ENCODE measurements around the gene TM9SF2.
"Not testable (repeated sequence)": the region's sequence is repeated elsewhere in the genome, so short reads cannot be mapped to it uniquely, and the experiment has no call there.

Gene TM9SF2

DNA sequence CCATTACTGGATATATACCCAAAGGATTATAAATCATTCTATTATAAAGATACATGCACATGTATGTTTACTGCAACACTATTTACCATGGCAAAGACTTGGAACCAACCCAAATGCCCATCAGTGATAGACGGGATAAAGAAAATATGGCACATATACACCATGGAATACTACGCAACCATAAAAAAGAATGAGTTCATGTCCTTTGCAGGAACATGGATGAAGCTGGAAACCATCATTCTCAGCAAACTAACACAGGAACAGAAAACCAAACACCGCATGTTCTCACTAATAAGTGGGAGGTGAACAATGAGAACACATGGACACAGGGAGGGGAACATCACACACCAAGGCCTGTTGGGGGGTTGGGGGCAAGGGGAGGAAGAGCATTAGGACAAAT is 9.5 kb upstream of the TM9SF2 start:
- not testable (repeated sequence) for H3K9ac ChIP-seq (ENCODE audit: low read depth in 1 of 2, low read length in 2 of 2); H3K36me3 ChIP-seq (ENCODE audit: control insufficient read depth in 1 of 2, insufficient read depth in 2 of 2, low read length in 2 of 2); H3K4me1 ChIP-seq (ENCODE audit: control insufficient read depth in 1 of 2, insufficient read depth in 2 of 2, low read length in 2 of 2); H3K4me3 ChIP-seq (ENCODE audit: low read depth in 1 of 2, low read length in 2 of 2); H3K9me3 ChIP-seq (ENCODE audit: control insufficient read depth in 1 of 2, low read length in 2 of 2); H3K27me3 ChIP-seq (ENCODE audit: control insufficient read depth in 1 of 2, insufficient read depth in 2 of 2, low read length in 2 of 2); H3K27ac ChIP-seq (ENCODE audit: low read depth, low read length)

DNA sequence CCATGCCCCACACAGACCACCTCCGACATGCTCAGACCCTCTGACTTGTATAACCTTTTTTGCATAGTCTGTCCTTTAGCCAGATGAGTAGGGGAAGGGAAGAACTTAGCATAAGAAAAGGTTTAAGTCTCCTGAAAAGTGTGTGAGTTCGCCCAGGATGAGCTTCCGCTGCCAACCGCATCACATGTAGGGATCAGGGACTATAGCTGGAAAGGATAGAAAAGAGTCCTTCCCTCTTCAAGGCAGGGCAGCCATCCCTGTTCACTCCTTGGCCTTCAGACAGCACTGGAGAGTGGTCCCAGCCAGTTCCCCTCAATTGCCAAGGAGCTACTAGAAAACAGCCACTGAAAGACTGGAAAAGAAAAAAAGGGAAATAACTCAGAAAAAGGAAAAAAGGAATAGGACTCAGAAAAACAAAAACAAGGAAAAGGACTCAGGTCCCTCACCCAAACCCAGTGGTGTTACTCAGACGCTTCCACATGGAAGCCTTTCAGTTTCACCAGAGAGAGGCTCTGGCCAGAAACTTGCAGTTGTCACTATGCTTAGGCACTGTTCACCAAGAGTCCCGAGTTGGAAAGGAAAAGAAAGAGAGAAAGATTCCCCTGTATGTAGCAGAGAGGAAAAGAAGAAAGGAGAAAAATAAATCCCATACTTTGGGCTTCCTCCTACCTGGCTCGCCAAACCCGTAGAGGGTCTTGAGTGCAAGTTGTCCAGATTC is 5.6 kb upstream of the TM9SF2 start:
- Histone ChIP-seq H3K4me1 (ENCODE audit: control insufficient read depth in 1 of 2, insufficient read depth in 2 of 2, low read length in 2 of 2) (peaks cover 17 to 26% of the 10 kb centered on the region in 2 donors), H3K27ac (ENCODE audit: low read depth, low read length) (peak overlapping the region; percentile 76), H3K9ac (ENCODE audit: low read depth in 1 of 2, low read length in 2 of 2) (peak overlapping the region; percentile 50 to 67), H3K36me3 (ENCODE audit: control insufficient read depth in 1 of 2, insufficient read depth in 2 of 2, low read length in 2 of 2) (no peaks in the 10 kb centered on the region), H3K27me3 (ENCODE audit: control insufficient read depth in 1 of 2, insufficient read depth in 2 of 2, low read length in 2 of 2) (no peaks in the 10 kb centered on the region), H3K4me3 (ENCODE audit: low read depth in 1 of 2, low read length in 2 of 2) (peak overlapping the region; percentile 66 to 79), H3K9me3 (ENCODE audit: control insufficient read depth in 1 of 2, low read length in 2 of 2) (no peaks in the 10 kb centered on the region)

DNA sequence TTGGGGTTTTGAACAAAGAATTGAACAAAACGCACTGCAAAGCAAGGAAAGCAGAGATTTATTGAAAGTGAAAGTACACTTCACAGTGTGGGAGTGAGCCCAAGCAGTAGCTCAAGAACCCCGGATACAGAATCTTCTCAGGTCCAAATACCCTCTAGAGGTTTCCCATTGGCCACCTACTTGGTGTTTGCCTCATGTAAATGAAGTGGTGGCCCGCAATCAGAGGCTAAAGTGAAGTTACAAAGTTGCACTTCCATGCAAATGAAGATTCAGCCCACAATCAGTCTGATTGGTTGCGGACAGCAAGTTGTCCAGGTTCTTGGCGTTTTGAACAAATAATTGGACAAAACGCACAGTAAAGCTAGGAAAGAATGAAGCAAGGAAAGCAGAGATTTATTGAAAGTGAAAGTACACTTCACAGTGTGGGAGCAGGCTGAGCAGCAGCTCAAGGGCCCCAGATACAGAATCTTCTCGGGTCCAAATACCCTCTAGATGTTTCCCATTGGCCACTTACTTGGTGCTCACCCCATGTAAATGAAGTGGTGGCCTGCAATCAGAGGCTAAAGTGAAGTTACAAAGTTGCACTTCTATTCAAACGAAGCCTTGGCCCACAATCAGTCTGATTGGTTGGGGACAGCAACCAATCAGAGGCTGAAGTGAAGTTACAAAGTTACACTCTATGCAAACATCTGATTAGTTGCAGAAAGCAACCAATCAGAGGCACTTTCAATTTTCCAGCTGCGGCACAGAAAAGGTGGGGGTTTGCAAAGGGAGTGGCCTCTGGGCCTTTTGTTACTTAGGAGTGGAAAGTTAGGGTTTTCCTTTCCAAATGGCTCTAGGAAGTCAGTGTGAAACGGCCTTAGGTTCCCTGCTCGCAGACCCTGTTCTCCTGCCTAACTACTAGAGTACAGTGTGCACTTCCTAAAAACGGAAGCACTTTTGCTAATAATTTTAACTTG is 4.8 kb upstream of the TM9SF2 start:
- Histone ChIP-seq H3K4me1 (ENCODE audit: control insufficient read depth in 1 of 2, insufficient read depth in 2 of 2, low read length in 2 of 2) (peaks cover 20 to 28% of the 10 kb centered on the region in 2 donors), H3K9ac (ENCODE audit: low read depth in 1 of 2, low read length in 2 of 2) (peak overlapping the region; percentile 50 to 67), H3K36me3 (ENCODE audit: control insufficient read depth in 1 of 2, insufficient read depth in 2 of 2, low read length in 2 of 2) (no peaks in the 10 kb centered on the region), H3K27ac (ENCODE audit: low read depth, low read length) (peak overlapping the region; percentile 76), H3K4me3 (ENCODE audit: low read depth in 1 of 2, low read length in 2 of 2) (peak overlapping the region; percentile 66 to 79), H3K27me3 (ENCODE audit: control insufficient read depth in 1 of 2, insufficient read depth in 2 of 2, low read length in 2 of 2) (no peaks in the 10 kb centered on the region), H3K9me3 (ENCODE audit: control insufficient read depth in 1 of 2, low read length in 2 of 2) (no peaks in the 10 kb centered on the region)

DNA sequence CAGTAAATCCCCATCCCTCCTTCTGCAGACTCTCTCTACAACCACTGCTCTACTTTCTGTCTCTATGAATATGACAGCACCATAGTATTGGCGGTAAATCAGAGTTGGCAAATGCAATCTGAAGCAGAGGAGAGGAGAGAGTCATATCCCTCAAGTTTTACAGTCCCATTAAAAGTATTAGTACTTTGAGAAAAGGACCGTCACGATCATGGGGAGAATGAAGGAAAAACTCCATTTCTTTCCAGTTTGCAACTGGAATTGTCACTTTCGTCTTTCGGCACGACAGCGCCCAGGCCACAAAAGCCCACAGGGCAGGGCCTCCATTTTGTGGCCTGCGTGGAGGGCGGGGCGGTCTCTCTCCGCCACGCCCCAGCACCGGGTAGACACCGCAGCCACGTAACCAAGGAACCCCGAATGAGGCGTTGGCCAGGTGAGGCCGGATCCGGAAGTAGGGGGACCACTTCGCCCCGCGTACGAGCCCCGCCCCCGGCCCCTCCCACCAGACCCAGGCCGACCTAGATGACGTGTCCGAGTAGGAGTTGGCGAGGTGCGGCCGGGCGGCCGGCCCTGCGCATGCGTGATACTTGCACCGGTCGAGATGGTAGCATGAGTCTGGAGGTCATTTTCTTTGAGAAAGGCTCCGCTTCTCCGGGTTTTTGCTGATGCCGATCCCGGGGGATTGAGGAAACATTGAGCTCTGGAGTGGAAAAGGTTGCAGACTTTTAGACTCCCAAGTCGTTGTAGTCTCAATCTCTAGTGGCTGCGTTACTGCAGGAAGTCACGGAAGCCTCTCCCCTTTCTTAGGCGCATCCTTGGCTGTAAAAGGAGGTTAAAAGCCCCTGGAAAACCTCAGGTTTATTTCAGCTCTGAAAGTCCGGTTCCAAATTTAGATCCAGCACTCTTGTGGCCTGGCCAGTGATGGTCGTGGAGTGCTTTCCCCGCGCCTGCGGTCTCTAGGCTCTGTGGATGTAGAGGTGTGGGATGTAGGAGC is 2.8 kb upstream of the TM9SF2 start:
- Histone ChIP-seq H3K4me1 (ENCODE audit: control insufficient read depth in 1 of 2, insufficient read depth in 2 of 2, low read length in 2 of 2) (peaks cover 34 to 38% of the 10 kb centered on the region in 2 donors), H3K27ac (ENCODE audit: low read depth, low read length) (peak overlapping the region; percentile 71), H3K27me3 (ENCODE audit: control insufficient read depth in 1 of 2, insufficient read depth in 2 of 2, low read length in 2 of 2) (no peaks in the 10 kb centered on the region), H3K4me3 (ENCODE audit: low read depth in 1 of 2, low read length in 2 of 2) (peak overlapping the region; percentile 70 to 74), H3K9me3 (ENCODE audit: control insufficient read depth in 1 of 2, low read length in 2 of 2) (no peaks in the 10 kb centered on the region), H3K36me3 (ENCODE audit: control insufficient read depth in 1 of 2, insufficient read depth in 2 of 2, low read length in 2 of 2) (no peaks in the 10 kb centered on the region), H3K9ac (ENCODE audit: low read depth in 1 of 2, low read length in 2 of 2) (peak overlapping the region; percentile 74 to 76)

DNA sequence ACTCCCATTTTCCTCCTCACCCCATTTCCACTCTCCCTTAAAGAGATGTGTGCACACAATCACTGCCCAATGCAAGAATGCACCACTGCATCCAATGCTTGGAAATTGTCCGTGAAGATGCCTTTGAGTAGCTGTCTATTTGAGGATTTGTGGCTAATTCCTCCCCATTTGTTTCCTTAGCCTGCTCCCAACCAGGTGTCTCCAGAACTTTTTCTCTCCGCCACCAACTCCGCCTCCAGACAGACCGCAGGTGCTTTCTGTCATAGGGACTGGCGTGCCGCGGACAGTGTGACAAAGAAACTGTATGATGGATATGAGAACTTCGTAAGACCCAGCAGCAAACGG is 461 bp upstream of the TM9SF2 start:
- Histone ChIP-seq H3K36me3 (ENCODE audit: control insufficient read depth in 1 of 2, insufficient read depth in 2 of 2, low read length in 2 of 2) (no peaks in the 10 kb centered on the region), H3K9ac (ENCODE audit: low read depth in 1 of 2, low read length in 2 of 2) (peak overlapping the region; percentile 72 to 83), H3K27me3 (ENCODE audit: control insufficient read depth in 1 of 2, insufficient read depth in 2 of 2, low read length in 2 of 2) (no peaks in the 10 kb centered on the region), H3K4me1 (ENCODE audit: control insufficient read depth in 1 of 2, insufficient read depth in 2 of 2, low read length in 2 of 2) (peaks cover 52 to 53% of the 10 kb centered on the region in 2 donors), H3K4me3 (ENCODE audit: low read depth in 1 of 2, low read length in 2 of 2) (peak overlapping the region; percentile 91 to 100), H3K9me3 (ENCODE audit: control insufficient read depth in 1 of 2, low read length in 2 of 2) (no peaks in the 10 kb centered on the region), H3K27ac (ENCODE audit: low read depth, low read length) (peak overlapping the region; percentile 57)

DNA sequence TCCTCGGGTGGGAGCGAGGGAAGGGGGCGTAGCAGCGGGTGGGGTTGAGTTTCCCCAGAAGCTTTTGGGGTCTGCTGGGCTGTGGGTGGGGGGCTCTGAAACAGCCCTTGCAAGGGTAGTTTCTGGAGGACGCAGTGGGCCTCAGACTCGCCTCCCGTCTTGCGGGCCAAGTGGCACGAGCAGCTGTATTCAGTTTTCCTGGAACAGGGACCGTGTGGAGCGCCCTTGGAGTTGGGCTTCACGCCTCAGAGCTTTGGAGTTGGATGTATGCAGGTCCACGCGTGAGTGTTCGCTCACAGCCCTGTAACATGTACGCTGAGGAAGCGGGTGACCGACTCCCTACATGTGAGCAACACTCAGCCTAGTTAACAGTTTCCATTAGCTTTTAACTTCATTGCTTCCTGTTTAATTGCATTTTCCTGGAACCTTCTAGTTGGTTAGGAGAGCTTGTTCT is 603 bp downstream of the TM9SF2 start:
- peak overlapping the region; percentile 90 to 99 for H3K9ac ChIP-seq (ENCODE audit: low read depth in 1 of 2, low read length in 2 of 2)
- H3K4me1 ChIP-seq (ENCODE audit: control insufficient read depth in 1 of 2, insufficient read depth in 2 of 2, low read length in 2 of 2) = peaks cover 59 to 62% of the 10 kb centered on the region in 2 donors
- no peaks in the 10 kb centered on the region for H3K9me3 ChIP-seq (ENCODE audit: control insufficient read depth in 1 of 2, low read length in 2 of 2)
- H3K27me3 ChIP-seq (ENCODE audit: control insufficient read depth in 1 of 2, insufficient read depth in 2 of 2, low read length in 2 of 2) = no peaks in the 10 kb centered on the region
- peak overlapping the region; percentile 91 for H3K27ac ChIP-seq (ENCODE audit: low read depth, low read length)
- peak overlapping the region; percentile 91 to 100 for H3K4me3 ChIP-seq (ENCODE audit: low read depth in 1 of 2, low read length in 2 of 2)
- no peaks in the 10 kb centered on the region for H3K36me3 ChIP-seq (ENCODE audit: control insufficient read depth in 1 of 2, insufficient read depth in 2 of 2, low read length in 2 of 2)

DNA sequence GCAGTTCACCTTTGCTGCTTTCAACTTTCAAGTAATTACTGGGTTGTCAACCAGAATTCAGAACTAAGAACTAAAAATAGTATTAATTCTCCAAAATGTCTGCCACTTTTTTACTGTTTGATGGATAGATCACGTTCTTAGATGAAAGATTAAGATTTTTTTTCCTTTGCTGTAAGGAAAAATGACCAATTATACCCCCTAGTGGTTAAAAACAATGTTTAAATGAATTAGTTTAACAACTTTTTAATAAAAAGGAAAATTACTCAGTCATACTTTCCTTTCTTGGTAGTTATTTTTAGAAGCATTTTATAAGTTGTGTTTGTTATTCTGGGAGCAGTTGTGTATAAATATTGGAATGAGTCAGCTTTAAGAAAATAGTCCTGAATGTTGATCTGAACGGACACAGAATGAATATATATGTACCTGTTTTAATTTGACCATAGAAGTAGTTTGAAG is 4.6 kb downstream of the TM9SF2 start:
- H3K4me3 ChIP-seq (ENCODE audit: low read depth in 1 of 2, low read length in 2 of 2) = peak overlapping the region in 1 of 2 donors; percentile 29
- peaks cover 49 to 53% of the 10 kb centered on the region in 2 donors for H3K4me1 ChIP-seq (ENCODE audit: control insufficient read depth in 1 of 2, insufficient read depth in 2 of 2, low read length in 2 of 2)
- peaks cover 4 to 13% of the 10 kb centered on the region in 2 donors for H3K36me3 ChIP-seq (ENCODE audit: control insufficient read depth in 1 of 2, insufficient read depth in 2 of 2, low read length in 2 of 2)
- no peaks in the 10 kb centered on the region for H3K27me3 ChIP-seq (ENCODE audit: control insufficient read depth in 1 of 2, insufficient read depth in 2 of 2, low read length in 2 of 2)
- peaks cover 0 to 7% of the 10 kb centered on the region in 2 donors for H3K9me3 ChIP-seq (ENCODE audit: control insufficient read depth in 1 of 2, low read length in 2 of 2)
- no peak overlapping the region for H3K9ac ChIP-seq (ENCODE audit: low read depth in 1 of 2, low read length in 2 of 2)
- no peak overlapping the region for H3K27ac ChIP-seq (ENCODE audit: low read depth, low read length)

DNA sequence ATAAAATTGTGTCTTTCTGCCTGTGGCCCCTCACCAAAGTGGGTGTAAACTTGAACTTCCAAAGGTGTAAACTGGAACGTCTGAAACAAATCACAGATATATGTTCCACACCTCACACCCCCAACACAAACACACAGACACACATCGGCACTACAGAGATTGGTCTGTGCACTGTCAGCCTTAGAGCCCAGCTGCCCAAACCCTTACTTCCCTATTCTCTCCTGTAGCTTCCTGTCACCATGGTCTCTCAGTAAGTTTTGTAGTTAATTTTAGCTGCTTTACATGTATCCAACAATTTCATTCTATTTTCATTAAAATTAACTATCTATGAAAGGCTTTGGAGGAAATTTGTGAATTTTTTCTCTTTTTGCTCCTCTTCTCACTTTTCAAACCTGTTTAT is 5.4 kb downstream of the TM9SF2 start:
- no peak overlapping the region for H3K27ac ChIP-seq (ENCODE audit: low read depth, low read length)
- peaks cover 4 to 13% of the 10 kb centered on the region in 2 donors for H3K36me3 ChIP-seq (ENCODE audit: control insufficient read depth in 1 of 2, insufficient read depth in 2 of 2, low read length in 2 of 2)
- H3K4me3 ChIP-seq (ENCODE audit: low read depth in 1 of 2, low read length in 2 of 2) = peak overlapping the region in 1 of 2 donors; percentile 29
- H3K27me3 ChIP-seq (ENCODE audit: control insufficient read depth in 1 of 2, insufficient read depth in 2 of 2, low read length in 2 of 2) = no peaks in the 10 kb centered on the region
- no peak overlapping the region for H3K9ac ChIP-seq (ENCODE audit: low read depth in 1 of 2, low read length in 2 of 2)
- H3K9me3 ChIP-seq (ENCODE audit: control insufficient read depth in 1 of 2, low read length in 2 of 2) = peaks cover 0 to 7% of the 10 kb centered on the region in 2 donors
- peaks cover 48 to 53% of the 10 kb centered on the region in 2 donors for H3K4me1 ChIP-seq (ENCODE audit: control insufficient read depth in 1 of 2, insufficient read depth in 2 of 2, low read length in 2 of 2)

DNA sequence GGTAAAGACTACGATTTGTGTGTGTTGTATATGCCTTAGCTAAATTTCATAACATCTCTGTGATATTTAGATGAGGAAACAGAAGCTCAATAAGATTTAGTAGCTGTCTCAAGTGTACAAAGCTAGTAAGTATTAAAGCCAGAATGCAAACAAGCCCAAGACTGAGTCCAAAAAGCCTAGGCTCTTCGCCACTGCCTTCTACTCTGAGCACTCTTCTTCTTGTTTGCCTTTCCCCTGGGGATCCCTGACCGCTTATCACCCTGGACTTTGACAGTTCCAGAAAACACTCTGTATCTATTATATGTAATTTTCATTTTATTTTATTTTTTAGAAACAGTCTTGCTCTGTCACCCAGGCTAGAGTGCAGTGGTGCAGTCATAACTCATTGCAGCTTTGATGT is 5.8 kb downstream of the TM9SF2 start:
- Histone ChIP-seq H3K27ac (ENCODE audit: low read depth, low read length) (no peak overlapping the region), H3K9ac (ENCODE audit: low read depth in 1 of 2, low read length in 2 of 2) (no peak overlapping the region), H3K27me3 (ENCODE audit: control insufficient read depth in 1 of 2, insufficient read depth in 2 of 2, low read length in 2 of 2) (no peaks in the 10 kb centered on the region), H3K36me3 (ENCODE audit: control insufficient read depth in 1 of 2, insufficient read depth in 2 of 2, low read length in 2 of 2) (peaks cover 4 to 13% of the 10 kb centered on the region in 2 donors), H3K4me1 (ENCODE audit: control insufficient read depth in 1 of 2, insufficient read depth in 2 of 2, low read length in 2 of 2) (peaks cover 46 to 53% of the 10 kb centered on the region in 2 donors), H3K9me3 (ENCODE audit: control insufficient read depth in 1 of 2, low read length in 2 of 2) (peaks cover 0 to 7% of the 10 kb centered on the region in 2 donors), H3K4me3 (ENCODE audit: low read depth in 1 of 2, low read length in 2 of 2) (peak overlapping the region in 1 of 2 donors; percentile 29)
